ENCODE measurements around the gene MRPS23. TPM values are rescaled to one million over a fixed set of nuclear protein-coding genes. Genes with fewer than 3 reads are reported as not detected.

Gene MRPS23
- total and polyA plus RNA-seq, 2 of the 8 experiments (the other 6 are each of a cell fraction or from before 2014, with no cell fraction given), result 38.6 to 60.4 TPM

DNA sequence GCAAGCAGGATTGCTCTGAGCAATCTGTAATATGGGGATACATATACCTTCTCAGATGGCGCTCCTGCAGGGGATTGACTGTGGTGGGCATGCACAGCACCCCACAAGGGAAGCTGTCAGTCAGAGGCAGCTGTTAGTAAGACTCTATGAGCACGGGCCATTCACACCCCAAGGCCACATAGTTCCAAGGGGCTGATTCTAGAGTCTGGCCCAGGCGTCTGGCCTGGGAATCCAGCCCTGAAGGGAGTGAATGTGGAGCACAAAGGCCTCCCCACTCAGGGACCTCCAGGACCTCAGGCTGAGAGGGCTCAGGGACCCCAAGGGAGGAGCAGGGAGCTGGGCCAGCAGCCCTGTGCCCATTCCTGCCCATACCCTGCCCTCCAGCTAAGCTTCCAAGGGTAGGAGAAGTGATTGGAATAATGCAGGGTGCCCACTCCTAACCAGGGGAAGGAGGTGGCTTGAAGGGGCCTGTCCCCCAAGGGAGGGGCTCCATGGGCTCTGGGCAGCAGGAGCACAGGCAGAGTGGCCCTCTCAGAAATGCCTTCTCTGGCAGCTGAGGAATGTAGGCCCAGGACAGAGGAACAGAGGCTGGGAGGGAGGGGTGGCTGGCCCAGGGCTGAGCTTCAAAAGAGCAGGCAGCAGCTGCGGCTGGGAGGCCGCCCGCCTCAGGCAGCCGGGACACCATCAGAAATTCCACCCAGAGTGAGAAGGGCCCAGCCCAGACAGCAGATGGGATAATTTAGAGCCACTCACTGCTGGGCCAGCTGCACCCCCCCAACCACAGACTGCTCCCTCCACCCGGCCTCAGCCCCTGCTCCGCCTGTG is 48.9 kb upstream of the MRPS23 start (continued):
- TF ChIP-seq GABPA (IDR thresholded peaks at IDR 0.05; ENCODE audit: borderline replicate concordance, insufficient read depth, low read length) (0 out of 2 replicates have a peak, but pooled peaks have one; percentile 32), KDM4A (IDR thresholded peaks at IDR 0.05; ENCODE audit: low read depth, low read length, severe bottlenecking) (no peak), ASH2L (IDR thresholded peaks at IDR 0.05; ENCODE audit: low read length) (peak; percentile 32), EP300 (IDR thresholded peaks at IDR 0.05; ENCODE audit: borderline replicate concordance in 1 of 2, low read depth in 2 of 2, low read length in 2 of 2) (no peak)
